ENCODE data around the gene SERTAD4. TPM values are rescaled to one million over a fixed set of nuclear protein-coding genes. Genes with fewer than 3 reads are reported as not detected.

The SERTAD4 gene
- total and polyA plus RNA-seq, 2 of the 8 experiments (the other 6 are each of a cell fraction or from before 2014, with no cell fraction given) = 0.54 to 3.2 TPM

DNA sequence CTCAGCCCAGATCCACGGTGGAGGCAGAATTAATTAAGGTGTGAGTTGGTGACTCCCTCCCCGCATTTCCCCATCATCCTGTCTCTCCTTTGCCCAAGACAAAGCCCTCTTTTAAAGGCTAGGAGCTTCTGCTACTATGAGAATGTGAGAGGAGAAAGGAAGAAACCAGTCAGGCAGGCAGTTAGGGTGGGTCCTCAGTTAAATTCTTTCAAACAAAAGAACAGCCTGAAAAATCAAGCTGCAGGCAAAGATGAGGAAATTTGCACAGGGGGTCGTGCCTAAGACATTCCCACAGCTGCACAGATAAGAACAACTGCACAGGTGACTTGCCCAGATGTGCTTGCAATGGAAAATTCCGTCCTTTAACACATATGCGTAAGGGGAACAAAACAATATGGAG, 47.6 kb downstream of the SERTAD4 start:
- H3K4me1 ChIP-seq (replicated peaks in 1 of 4; ENCODE audit: control insufficient read depth in 3 of 4, insufficient read depth in 4 of 4, low read length in 3 of 4) = peaks cover 0 to 3% (median 0%) of the 10 kb centered on the region in 4 experiments; a peak in 1 of 7 replicates
- no peak overlapping the region for H3K4me2 ChIP-seq (ENCODE audit: insufficient read depth in 1 of 2, low read depth in 2 of 2, low read length in 2 of 2)
- H3K4ac ChIP-seq (replicated peaks; ENCODE audit: insufficient read length, low read depth, low read length) = no peak overlapping the region
- H2AFZ ChIP-seq (ENCODE audit: low read length) = no peak overlapping the region
- no peaks in the 10 kb centered on the region for H3K79me1 ChIP-seq (ENCODE audit: low read depth, low read length)
- H3K79me2 ChIP-seq (ENCODE audit: control insufficient read depth in 1 of 2, insufficient read depth in 2 of 2, low read length in 2 of 2) = no peaks in the 10 kb centered on the region
- H3K27me3 ChIP-seq (replicated peaks in 1 of 4; ENCODE audit: control insufficient read depth in 3 of 4, extremely low read depth in 1 of 4, insufficient read depth in 3 of 4, low read length in 3 of 4) = no peaks in the 10 kb centered on the region
- H3K14ac ChIP-seq (ENCODE audit: insufficient read length) = no peak overlapping the region
- no peak for FAIRE-seq
- no peak overlapping the region for H2BK120ac ChIP-seq (replicated peaks; ENCODE audit: low read depth, low read length)
- no peak overlapping the region for H3K23ac ChIP-seq (ENCODE audit: insufficient read length)
- H2BK20ac ChIP-seq (ENCODE audit: low read length) = no peak overlapping the region
- no peak overlapping the region for H4K8ac ChIP-seq (ENCODE audit: extremely low read depth, insufficient read depth, low read length)
- no peak overlapping the region for H4K5ac ChIP-seq (ENCODE audit: insufficient read length, low read depth, low read length)
- ChIA-PET POLR2A (ENCODE audit: partially characterized antibody) (interaction anchor here (0.9 to 1.5 kb wide), 5 partner anchors 11 to 94 kb away, joined by 3 to 5 read pairs (median 4); no protein-coding TSS in a partner anchor), CTCF (ENCODE audit: partially characterized antibody) (interaction anchor here (0.7 to 2.3 kb wide), 8 partner anchors 10 to 255 kb away, joined by 3 to 9 read pairs (median 4); no protein-coding TSS in a partner anchor)
- H2AK5ac ChIP-seq (ENCODE audit: low read depth, low read length) = no peak overlapping the region; the same call in 1 of the 2 replicates
- H3K56ac ChIP-seq (replicated peaks; ENCODE audit: insufficient read length, low read depth, low read length) = no peak overlapping the region
- no peak overlapping the region for H3K18ac ChIP-seq (ENCODE audit: extremely low read depth, low read length)
- H3K23me2 ChIP-seq (ENCODE audit: low read depth, low read length) = peaks cover 3% of the 10 kb centered on the region; the same call in 1 of the 2 replicates
- H2BK12ac ChIP-seq (ENCODE audit: low read depth, low read length) = no peak overlapping the region
- 87% methylated on average over 5 of the region's 5 CpGs; no CpG with 5 or more reads in 1 of the 2 experiments for WGBS, 2 experiments (ENCODE audit: extremely low coverage in 1 of 2, insufficient coverage in 1 of 2, insufficient read length in 1 of 2, insufficient replicate concordance in 2 of 2, low coverage in 1 of 2, low lambda C conversion rate in 2 of 2, missing lambda C conversion rate in 1 of 2)
- H4K20me1 ChIP-seq (replicated peaks in 1 of 2; ENCODE audit: control insufficient read depth in 1 of 2, insufficient read depth in 2 of 2, low read length in 2 of 2) = no peaks in the 10 kb centered on the region
- H3K27ac ChIP-seq (ENCODE audit: low read depth, low read length) = no peak overlapping the region
- no peak overlapping the region for H3K9ac ChIP-seq (replicated peaks in 1 of 4; ENCODE audit: extremely low read depth in 1 of 4, low read depth in 3 of 4, low read length in 3 of 4)
- no peak overlapping the region for H2BK5ac ChIP-seq (ENCODE audit: low read depth, low read length)
- H3K9me3 ChIP-seq (ENCODE audit: insufficient read depth in 2 of 2, low read depth in 1 of 2, low read length in 1 of 2) = peaks cover 20 to 22% of the 10 kb centered on the region in 2 experiments
- no peak overlapping the region for H3K4me3 ChIP-seq (ENCODE audit: extremely low read depth in 1 of 4, insufficient read depth in 2 of 4, low read depth in 3 of 4, low read length in 4 of 4)
- H2BK15ac ChIP-seq (ENCODE audit: low read length) = no peak overlapping the region
- no peak for DNase-seq (ENCODE audit: low read depth in 1 of 2, low spot score in 2 of 2)
- no peaks in the 10 kb centered on the region for H3K36me3 ChIP-seq (ENCODE audit: control insufficient read depth in 2 of 4, insufficient read depth in 4 of 4, low read length in 3 of 4)
- no peak overlapping the region for H4K91ac ChIP-seq (replicated peaks; ENCODE audit: insufficient read length, low read length)
- TF ChIP-seq SP4 (IDR thresholded peaks at IDR 0.05; ENCODE audit: low read length) = no peak
- no peak for TF ChIP-seq CBX5 (IDR thresholded peaks at IDR 0.05; ENCODE audit: low read depth, low read length)
- no peak for TF ChIP-seq ZNF274 (IDR thresholded peaks at IDR 0.05; ENCODE audit: borderline replicate concordance, extremely low read depth, low read length)
- TF ChIP-seq KDM1A (IDR thresholded peaks at IDR 0.05; ENCODE audit: borderline replicate concordance, low read length) = no peak
- no peak for TF ChIP-seq POLR2A (IDR thresholded peaks at IDR 0.05; ENCODE audit: control extremely low read depth in 1 of 2, low read depth in 2 of 2, low read length in 2 of 2)
- TF ChIP-seq POLR2AphosphoS5 (IDR thresholded peaks at IDR 0.05; ENCODE audit: low read depth, low read length) = no peak
- TF ChIP-seq, protein P1, sequence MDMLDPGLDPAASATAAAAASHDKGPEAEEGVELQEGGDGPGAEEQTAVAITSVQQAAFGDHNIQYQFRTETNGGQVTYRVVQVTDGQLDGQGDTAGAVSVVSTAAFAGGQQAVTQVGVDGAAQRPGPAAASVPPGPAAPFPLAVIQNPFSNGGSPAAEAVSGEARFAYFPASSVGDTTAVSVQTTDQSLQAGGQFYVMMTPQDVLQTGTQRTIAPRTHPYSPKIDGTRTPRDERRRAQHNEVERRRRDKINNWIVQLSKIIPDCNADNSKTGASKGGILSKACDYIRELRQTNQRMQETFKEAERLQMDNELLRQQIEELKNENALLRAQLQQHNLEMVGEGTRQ (IDR thresholded peaks at IDR 0.05; ENCODE audit: low read length) = no peak
- no peak for TF ChIP-seq EGR1 (IDR thresholded peaks at IDR 0.05; ENCODE audit: borderline replicate concordance, low read depth, low read length)
- TF ChIP-seq SAP30 (IDR thresholded peaks at IDR 0.05; ENCODE audit: insufficient read depth, insufficient replicate concordance, low read length) = no peak
- no peak for TF ChIP-seq SP1 (IDR thresholded peaks at IDR 0.05; ENCODE audit: low read depth, low read length)
- TF ChIP-seq SIN3A (conservative IDR thresholded peaks at IDR 0.05 in 1 of 2, IDR thresholded peaks at IDR 0.05 in 1 of 2; ENCODE audit: low read depth in 1 of 2, low read length in 2 of 2) = no peak
- TF ChIP-seq TCF12 (IDR thresholded peaks at IDR 0.05; ENCODE audit: low read depth, low read length) = no peak

All from H1 (cell line).